HepG2 (cell line): ENCODE results near the gene PANK4.

Experiments
- ZKSCAN1 ChIP-seq: fragments of 150-350 bp; IDR thresholded peaks from 2 replicates; pipeline ENCODE4 v1.6.1; 2014; ENCODE audit warnings: low read length
- TF ChIP-seq, protein P1 (sequence below): sonication (generic); formaldehyde crosslinking; IDR thresholded peaks from 2 replicates; pipeline ENCODE4 v1.5.0; 2020; ENCODE audit warnings: mild to moderate bottlenecking, missing genetic modification reagents, moderate library complexity

DNA sequence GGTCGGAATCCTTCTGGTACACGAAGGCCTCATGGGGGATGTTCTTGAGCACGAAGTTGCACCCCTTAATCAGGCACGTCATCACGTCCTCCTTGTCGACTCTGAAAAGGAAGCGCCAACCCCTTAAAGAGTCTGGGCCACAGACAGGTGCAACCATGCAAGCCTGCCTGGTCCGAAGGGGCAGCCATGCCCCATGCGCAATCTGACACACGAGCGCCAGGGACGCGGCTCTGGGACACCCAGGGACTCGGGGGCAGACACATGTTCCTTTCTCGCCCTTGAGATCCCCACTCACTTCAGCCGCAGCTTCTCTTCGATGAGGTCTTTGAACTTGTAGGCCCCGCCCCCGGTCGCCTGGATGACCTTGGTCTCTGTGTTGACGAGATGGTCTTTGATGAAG lies 5.6 kb downstream of the PANK4 start:
- TF ChIP-seq, protein P1, sequence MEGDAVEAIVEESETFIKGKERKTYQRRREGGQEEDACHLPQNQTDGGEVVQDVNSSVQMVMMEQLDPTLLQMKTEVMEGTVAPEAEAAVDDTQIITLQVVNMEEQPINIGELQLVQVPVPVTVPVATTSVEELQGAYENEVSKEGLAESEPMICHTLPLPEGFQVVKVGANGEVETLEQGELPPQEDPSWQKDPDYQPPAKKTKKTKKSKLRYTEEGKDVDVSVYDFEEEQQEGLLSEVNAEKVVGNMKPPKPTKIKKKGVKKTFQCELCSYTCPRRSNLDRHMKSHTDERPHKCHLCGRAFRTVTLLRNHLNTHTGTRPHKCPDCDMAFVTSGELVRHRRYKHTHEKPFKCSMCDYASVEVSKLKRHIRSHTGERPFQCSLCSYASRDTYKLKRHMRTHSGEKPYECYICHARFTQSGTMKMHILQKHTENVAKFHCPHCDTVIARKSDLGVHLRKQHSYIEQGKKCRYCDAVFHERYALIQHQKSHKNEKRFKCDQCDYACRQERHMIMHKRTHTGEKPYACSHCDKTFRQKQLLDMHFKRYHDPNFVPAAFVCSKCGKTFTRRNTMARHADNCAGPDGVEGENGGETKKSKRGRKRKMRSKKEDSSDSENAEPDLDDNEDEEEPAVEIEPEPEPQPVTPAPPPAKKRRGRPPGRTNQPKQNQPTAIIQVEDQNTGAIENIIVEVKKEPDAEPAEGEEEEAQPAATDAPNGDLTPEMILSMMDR = no peak
- no peak for TF ChIP-seq ZKSCAN1
